CD4-positive, alpha-beta memory T cell (primary cell): ENCODE results near the gene ADAMTS12. TPM values are rescaled to one million over a fixed set of nuclear protein-coding genes. Genes with fewer than 3 reads are reported as not detected.

Experiments used
- CTCF ChIA-PET: fragments of 350-600 bp; sonication (Branson Sonifier 250); formaldehyde crosslinking; loops from one replicate; lab custom pipeline; 2021; ENCODE audit warnings: inconsistent platforms; ENCODE audit not compliant: partially characterized antibody; lab: Charles Lee
- POLR2A ChIA-PET: fragments of 350-600 bp; sonication (Branson Sonifier 250); formaldehyde crosslinking; loops from one replicate; lab custom pipeline; 2021; ENCODE audit not compliant: partially characterized antibody; lab: Charles Lee
- DNase-seq, 5 donors: peaks; one replicate each; pipeline versions ENCODE4 v3.0.0 to v3.0.0-alpha.2; 2020 to 2022; ENCODE audit warnings: mixed read lengths in 1 of 5
- H3K27ac ChIP-seq: one replicate; pipeline ENCODE4 v1.7.0; 2013; ENCODE audit warnings: low read depth, low read length
- H3K27me3 ChIP-seq: 2 replicates; pipeline ENCODE4 v1.7.0; 2013; ENCODE audit warnings: mild to moderate bottlenecking, low read length, moderate library complexity; ENCODE audit not compliant: insufficient read depth
- H3K36me3 ChIP-seq: 2 replicates; pipeline ENCODE4 v1.7.0; 2013; ENCODE audit warnings: mild to moderate bottlenecking, low read length, moderate library complexity; ENCODE audit not compliant: insufficient read depth
- H3K4me1 ChIP-seq: 2 replicates; pipeline ENCODE4 v1.7.0; 2013; ENCODE audit warnings: mild to moderate bottlenecking, low read length, moderate library complexity; ENCODE audit not compliant: insufficient read depth
- H3K4me3 ChIP-seq, 2 donors: one replicate each; pipeline ENCODE4 v1.7.0; 2013; ENCODE audit warnings: low read length in 2 of 2, mild to moderate bottlenecking in 1 of 2
- H3K9me3 ChIP-seq, 2 donors: one replicate each; pipeline ENCODE4 v1.7.0; 2013; ENCODE audit warnings: low read length in 2 of 2, control low read depth in 1 of 2; ENCODE audit not compliant: control insufficient read depth in 1 of 2
- H3K27ac Mint-ChIP-seq, 7 donors: one replicate each; pipeline ENCODE4 v1.8.0; 2020 to 2021; ENCODE audit warnings: mixed read lengths in 7 of 7, mild to moderate bottlenecking in 6 of 7, inconsistent platforms in 3 of 7, moderate library complexity in 3 of 7
- H3K27me3 Mint-ChIP-seq, 2 donors: one replicate each; pipeline ENCODE4 v1.8.0; 2020 to 2021; ENCODE audit warnings: mixed read lengths in 2 of 2
- H3K36me3 Mint-ChIP-seq, 2 donors: one replicate each; pipeline ENCODE4 v1.8.0; 2020 to 2021; ENCODE audit warnings: mixed read lengths in 2 of 2, inconsistent platforms in 1 of 2, mild to moderate bottlenecking in 1 of 2
- H3K4me1 Mint-ChIP-seq, 4 donors: one replicate each; pipeline ENCODE4 v1.8.0; 2020 to 2021; ENCODE audit warnings: mixed read lengths in 4 of 4, mild to moderate bottlenecking in 1 of 4
- H3K4me3 Mint-ChIP-seq, 8 donors: one replicate each; pipeline ENCODE4 v1.8.0; 2020 to 2021; ENCODE audit warnings: mixed read lengths in 8 of 8, mild to moderate bottlenecking in 7 of 8, moderate library complexity in 6 of 8, inconsistent platforms in 3 of 8
- H3K9me3 Mint-ChIP-seq, 8 donors: one replicate each; pipeline ENCODE4 v1.8.0; 2020 to 2021; ENCODE audit warnings: mixed read lengths in 8 of 8, mild to moderate bottlenecking in 5 of 8, inconsistent platforms in 3 of 8, moderate library complexity in 1 of 8
- intact Hi-C: fragments of 100-400 bp; cut with micrococcal nuclease; formaldehyde crosslinking; loops from one replicate; pipeline ENCODE4 v1.15.1; 2023
- polyA plus RNA-seq, 2 donors: library from polyadenylated mRNA; unstranded; fragments of 300-500 nt; fragmentation: Illumina TruSeq; gene quantifications; one replicate each; pipeline ENCODE4 v1.2.3, GENCODE V29; 2021
- total RNA-seq, 2 experiments: library from RNA; stranded (reverse); gene quantifications; one replicate each; pipeline ENCODE4 v1.2.3, GENCODE V29; 2021

Gene ADAMTS12
- total and polyA plus RNA-seq, 4 experiments from 2014 or later: 0.17 TPM; not detected in 3

- Mint-ChIP-seq H3K36me3 (no peaks in the 10 kb centered on the region), H3K4me3 (no peak overlapping the region), H3K4me1 (no peaks in the 10 kb centered on the region)
Measured at GRCh38 chr5:33737284-33737683, 154.5 kb downstream of the ADAMTS12 start.

GRCh38 chr5:33736510-33736909 lies 155.3 kb downstream of the ADAMTS12 start:
- Histone ChIP-seq H3K4me3 (no peak overlapping the region), H3K27me3 (no peaks in the 10 kb centered on the region), H3K27ac (no peak overlapping the region), H3K36me3 (no peaks in the 10 kb centered on the region), H3K9me3 (no peaks in the 10 kb centered on the region), H3K4me1 (no peaks in the 10 kb centered on the region)
- intact Hi-C loops: no loop called here
- no peak for DNase-seq
- peaks cover 0 to 3% of the 10 kb centered on the region in 2 donors for H3K27me3 Mint-ChIP-seq
- H3K27ac Mint-ChIP-seq: no peak overlapping the region
- no peaks in the 10 kb centered on the region for H3K36me3 Mint-ChIP-seq
- no peaks in the 10 kb centered on the region for H3K4me1 Mint-ChIP-seq
- H3K4me3 Mint-ChIP-seq: no peak overlapping the region
- peaks cover 0 to 1% (median 0%) of the 10 kb centered on the region in 8 donors for H3K9me3 Mint-ChIP-seq
- ChIA-PET POLR2A (no interaction called here), CTCF (no interaction called here)

More at GRCh38 chr5:33737284-33737683, 154.5 kb downstream of the ADAMTS12 start:
- no peak for DNase-seq
- intact Hi-C loops: no loop called here
- Mint-ChIP-seq H3K27ac (no peak overlapping the region), H3K27me3 (peaks cover 0 to 3% of the 10 kb centered on the region in 2 donors), H3K9me3 (peaks cover 0 to 1% (median 0%) of the 10 kb centered on the region in 8 donors)
- H3K36me3 ChIP-seq: no peaks in the 10 kb centered on the region
- CTCF ChIA-PET: no interaction called here
- no peaks in the 10 kb centered on the region for H3K4me1 ChIP-seq
- H3K27ac ChIP-seq: no peak overlapping the region
- no peaks in the 10 kb centered on the region for H3K9me3 ChIP-seq
- POLR2A ChIA-PET: no interaction called here
- no peak overlapping the region for H3K4me3 ChIP-seq
- H3K27me3 ChIP-seq: no peaks in the 10 kb centered on the region

DNA sequence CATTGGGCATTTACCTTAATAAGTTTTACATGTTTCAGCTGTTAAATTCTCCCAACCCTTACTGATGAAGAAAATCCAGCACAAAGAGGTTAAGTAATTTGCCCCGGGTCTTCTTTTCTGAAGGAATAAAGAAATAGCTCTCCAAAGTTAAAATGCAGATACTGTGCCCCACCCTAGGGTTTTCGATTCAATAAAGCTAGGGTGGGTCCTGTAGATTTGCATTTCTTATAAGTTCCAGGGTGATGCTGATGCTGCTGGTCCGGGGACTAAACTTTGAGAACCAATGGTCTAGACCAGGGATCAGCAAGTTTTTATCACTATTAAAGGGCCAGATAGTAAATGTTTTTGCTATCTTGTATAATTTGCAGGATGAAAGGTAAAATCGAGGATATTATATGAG lies 156.7 kb downstream of the ADAMTS12 start:
- CTCF ChIA-PET: interaction anchor here (1.2 kb wide), 1 partner anchor 146 kb away, joined by 3 read pairs; no protein-coding TSS in a partner anchor

GRCh38 chr5:33734537-33734936 lies 157.3 kb downstream of the ADAMTS12 start:
- Histone ChIP-seq H3K9me3 (no peaks in the 10 kb centered on the region), H3K27me3 (no peaks in the 10 kb centered on the region), H3K4me1 (no peaks in the 10 kb centered on the region), H3K4me3 (no peak overlapping the region), H3K36me3 (no peaks in the 10 kb centered on the region), H3K27ac (no peak overlapping the region)
- Mint-ChIP-seq H3K36me3 (no peaks in the 10 kb centered on the region), H3K4me1 (no peaks in the 10 kb centered on the region), H3K9me3 (peaks cover 0 to 1% (median 0%) of the 10 kb centered on the region in 8 donors), H3K27ac (no peak overlapping the region), H3K27me3 (peaks cover 0 to 3% of the 10 kb centered on the region in 2 donors), H3K4me3 (no peak overlapping the region)
- no peak for DNase-seq
- intact Hi-C loops: no loop called here
- ChIA-PET CTCF (interaction anchor here (1.2 kb wide), 3 partner anchors 9 to 145 kb away, joined by 3 read pairs; no protein-coding TSS in a partner anchor), POLR2A (no interaction called here)

More for the DNA sequence above, 156.7 kb downstream of the ADAMTS12 start:
- intact Hi-C loops: no loop called here
- Histone ChIP-seq H3K36me3 (no peaks in the 10 kb centered on the region), H3K4me1 (no peaks in the 10 kb centered on the region), H3K27ac (no peak overlapping the region), H3K9me3 (no peaks in the 10 kb centered on the region), H3K4me3 (no peak overlapping the region), H3K27me3 (no peaks in the 10 kb centered on the region)
- Mint-ChIP-seq H3K27ac (no peak overlapping the region), H3K27me3 (peaks cover 0 to 3% of the 10 kb centered on the region in 2 donors), H3K4me1 (no peaks in the 10 kb centered on the region), H3K9me3 (peaks cover 0 to 1% (median 0%) of the 10 kb centered on the region in 8 donors), H3K4me3 (no peak overlapping the region), H3K36me3 (no peaks in the 10 kb centered on the region)
- DNase-seq: no peak
- POLR2A ChIA-PET: no interaction called here

DNA sequence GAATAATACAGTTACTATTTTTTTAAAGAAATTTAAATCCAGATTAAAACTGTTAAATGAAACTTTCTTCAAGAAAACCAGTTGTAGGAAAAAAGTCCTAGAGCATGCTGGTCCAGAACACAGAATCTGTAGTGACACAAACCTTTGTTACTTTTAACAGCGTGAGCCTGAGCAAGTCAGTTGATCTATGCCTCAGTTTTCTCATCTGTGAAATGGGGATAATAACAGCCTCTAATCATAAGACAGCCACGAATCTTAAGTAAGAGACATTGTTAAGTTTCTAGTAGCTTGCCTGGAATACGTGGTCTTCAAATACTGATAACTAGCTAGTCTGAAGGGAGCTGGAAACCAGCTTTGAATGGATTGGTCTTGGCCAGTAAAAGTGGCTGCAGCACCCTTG lies 158.6 kb downstream of the ADAMTS12 start:
- CTCF ChIA-PET: interaction anchor here (1.2 kb wide), 1 partner anchor 11 kb away, joined by 3 read pairs; no protein-coding TSS in a partner anchor

DNA sequence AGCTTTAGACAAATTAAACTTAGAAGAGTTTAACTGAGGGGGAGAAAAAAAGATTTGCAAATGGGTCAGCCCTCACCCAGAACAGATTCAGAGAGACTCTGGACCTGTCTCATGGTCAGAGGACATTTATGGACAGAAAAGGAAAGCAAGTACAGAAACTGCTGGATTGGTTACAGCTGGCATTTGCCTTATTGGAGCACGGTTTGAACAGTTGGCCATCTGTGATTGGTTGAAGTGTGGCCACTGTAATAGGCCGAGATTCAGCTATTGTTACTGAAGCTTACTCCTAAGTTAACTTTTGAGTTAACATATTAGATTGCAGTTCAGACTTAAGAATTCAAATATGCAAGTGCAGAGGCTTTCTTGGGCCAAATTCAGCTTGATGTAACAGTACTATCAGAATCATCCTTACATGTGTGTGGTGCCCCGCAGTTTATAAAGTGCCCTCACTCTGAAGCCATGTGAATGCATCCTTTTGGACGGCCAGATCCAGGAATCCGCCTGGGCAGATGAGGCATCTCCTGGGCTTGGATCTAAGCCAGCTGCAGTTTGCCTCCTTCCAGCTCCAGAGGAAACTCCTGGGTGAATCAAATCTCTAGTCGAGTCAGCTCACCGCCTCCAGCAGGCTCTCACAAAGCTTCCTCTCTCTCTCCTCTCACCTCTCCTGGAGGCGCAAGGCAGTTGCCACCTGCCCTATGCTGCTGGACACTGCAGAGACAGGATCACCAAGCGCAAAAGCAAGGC lies 165.2 kb downstream of the ADAMTS12 start:
- Mint-ChIP-seq H3K4me1 (no peaks in the 10 kb centered on the region), H3K36me3 (no peaks in the 10 kb centered on the region), H3K4me3 (no peak overlapping the region), H3K27me3 (peaks cover 3 to 4% of the 10 kb centered on the region in 2 donors), H3K27ac (no peak overlapping the region), H3K9me3 (no peaks in the 10 kb centered on the region)
- ChIA-PET POLR2A (no interaction called here), CTCF (no interaction called here)
- Histone ChIP-seq H3K9me3 (no peaks in the 10 kb centered on the region), H3K27me3 (no peaks in the 10 kb centered on the region), H3K4me3 (no peak overlapping the region), H3K27ac (no peak overlapping the region), H3K4me1 (no peaks in the 10 kb centered on the region), H3K36me3 (no peaks in the 10 kb centered on the region)
- DNase-seq: no peak
- intact Hi-C loops: no loop called here

More for the DNA sequence above, 158.6 kb downstream of the ADAMTS12 start:
- intact Hi-C loops: no loop called here
- Mint-ChIP-seq H3K4me3 (no peak overlapping the region), H3K27me3 (peaks cover 3% of the 10 kb centered on the region in 2 donors), H3K4me1 (no peaks in the 10 kb centered on the region), H3K9me3 (peaks cover 0 to 1% (median 0%) of the 10 kb centered on the region in 8 donors), H3K36me3 (no peaks in the 10 kb centered on the region), H3K27ac (no peak overlapping the region)
- no peak overlapping the region for H3K4me3 ChIP-seq
- H3K27me3 ChIP-seq: no peaks in the 10 kb centered on the region
- H3K36me3 ChIP-seq: no peaks in the 10 kb centered on the region
- H3K27ac ChIP-seq: no peak overlapping the region
- H3K9me3 ChIP-seq: no peaks in the 10 kb centered on the region
- no peak for DNase-seq
- H3K4me1 ChIP-seq: no peaks in the 10 kb centered on the region
- POLR2A ChIA-PET: no interaction called here

- CTCF ChIA-PET: interaction anchor here (1.5 kb wide), 1 partner anchor 8 kb away, joined by 3 read pairs; no protein-coding TSS in a partner anchor
- Histone ChIP-seq H3K36me3 (no peaks in the 10 kb centered on the region), H3K4me3 (no peak overlapping the region), H3K27me3 (no peaks in the 10 kb centered on the region), H3K9me3 (no peaks in the 10 kb centered on the region), H3K27ac (no peak overlapping the region), H3K4me1 (no peaks in the 10 kb centered on the region)
- intact Hi-C loops: no loop called here
- no peak for DNase-seq
- Mint-ChIP-seq H3K9me3 (no peaks in the 10 kb centered on the region), H3K36me3 (no peaks in the 10 kb centered on the region), H3K27ac (no peak overlapping the region), H3K4me1 (no peaks in the 10 kb centered on the region), H3K4me3 (no peak overlapping the region), H3K27me3 (peaks cover 3 to 4% of the 10 kb centered on the region in 2 donors)
- POLR2A ChIA-PET: no interaction called here
Measured at GRCh38 chr5:33725806-33726205, 166.0 kb downstream of the ADAMTS12 start.
